NCI-H345 treated with DMSO at 0.1 percent for 48 hours (cell line): ENCODE measurements around the gene SPOCK3.
"Not testable (repeated sequence)": the region's sequence is repeated elsewhere in the genome, so short reads cannot be mapped to it uniquely, and the experiment has no call there.

Source experiments
- DNase-seq: peaks from one replicate; lab custom pipeline; 2025; ENCODE audit not compliant: unreplicated experiment; lab: John Stamatoyannopoulos, UW

Gene SPOCK3

GRCh38 chr4:167234316-167234881 lies at the start of gene SPOCK3:
Gene SPOCK3 (minus strand): TSS chr4:167234494.
- DNase-seq, result no peak

GRCh38 chr4:167282171-167282864 lies 48.0 kb upstream of the SPOCK3 start:
- no peak for DNase-seq

GRCh38 chr4:167281545-167281944 lies 47.3 kb upstream of the SPOCK3 start:
- not testable (repeated sequence) for DNase-seq

GRCh38 chr4:167274351-167274750 lies 40.1 kb upstream of the SPOCK3 start:
- no peak for DNase-seq

- DNase-seq, result no peak
Measured at GRCh38 chr4:167265231-167265630, 30.9 kb upstream of the SPOCK3 start.

- DNase-seq, result no peak
Measured at GRCh38 chr4:167248271-167248670, 14.0 kb upstream of the SPOCK3 start.

GRCh38 chr4:167239627-167240026 lies 5.3 kb upstream of the SPOCK3 start:
- no peak for DNase-seq

GRCh38 chr4:167238226-167238625 lies 3.9 kb upstream of the SPOCK3 start:
- DNase-seq, result no peak

- DNase-seq, result no peak
Measured at GRCh38 chr4:167233685-167234315, 494 bp downstream of the SPOCK3 start.

- no peak for DNase-seq
Measured at GRCh38 chr4:167232805-167233684, 1.2 kb downstream of the SPOCK3 start.

GRCh38 chr4:167230744-167231143 lies 3.5 kb downstream of the SPOCK3 start:
- DNase-seq, result no peak

- no peak for DNase-seq
Measured at GRCh38 chr4:167222099-167222498, 12.2 kb downstream of the SPOCK3 start.

GRCh38 chr4:167221084-167221483 lies 13.2 kb downstream of the SPOCK3 start:
- no peak for DNase-seq

- DNase-seq, result no peak
Measured at GRCh38 chr4:167218022-167218608, 16.2 kb downstream of the SPOCK3 start.

GRCh38 chr4:167216783-167217182 lies 17.5 kb downstream of the SPOCK3 start:
- DNase-seq, result no peak

- no peak for DNase-seq
Measured at GRCh38 chr4:167210166-167210565, 24.1 kb downstream of the SPOCK3 start.

GRCh38 chr4:167196344-167197012 lies 37.8 kb downstream of the SPOCK3 start:
- no peak for DNase-seq

- DNase-seq, result no peak
Measured at GRCh38 chr4:167190379-167190778, 43.9 kb downstream of the SPOCK3 start.

- no peak for DNase-seq
Measured at GRCh38 chr4:167185465-167185864, 48.8 kb downstream of the SPOCK3 start.

GRCh38 chr4:167183036-167183435 lies 51.3 kb downstream of the SPOCK3 start:
- DNase-seq, result no peak

- no peak for DNase-seq
Measured at GRCh38 chr4:167177925-167178324, 56.4 kb downstream of the SPOCK3 start.
